HG03460 (cell line): ENCODE data around the gene OR4A15.

Source experiments
- ATAC-seq: cut with Tn5 transposase; IDR thresholded peaks from one replicate; pipeline ENCODE4 v1.9.1; 2021; ENCODE audit not compliant: unreplicated experiment

Gene OR4A15

GRCh38 chr11:55367674-55368073 is at the start of gene OR4A15:
Gene OR4A15 (plus strand): TSS chr11:55367974. CDS start chr11:55367974, 0 bp downstream.
- no peak for ATAC-seq

GRCh38 chr11:55324500-55324899 is 43.3 kb upstream of the OR4A15 start:
- ATAC-seq = no peak

- no peak for ATAC-seq
Observed at GRCh38 chr11:55342901-55343300, 24.9 kb upstream of the OR4A15 start, which contains the start of gene OR4A16. Gene OR4A16 (plus strand): TSS chr11:55343201. CDS start chr11:55343201, 0 bp downstream.

DNA sequence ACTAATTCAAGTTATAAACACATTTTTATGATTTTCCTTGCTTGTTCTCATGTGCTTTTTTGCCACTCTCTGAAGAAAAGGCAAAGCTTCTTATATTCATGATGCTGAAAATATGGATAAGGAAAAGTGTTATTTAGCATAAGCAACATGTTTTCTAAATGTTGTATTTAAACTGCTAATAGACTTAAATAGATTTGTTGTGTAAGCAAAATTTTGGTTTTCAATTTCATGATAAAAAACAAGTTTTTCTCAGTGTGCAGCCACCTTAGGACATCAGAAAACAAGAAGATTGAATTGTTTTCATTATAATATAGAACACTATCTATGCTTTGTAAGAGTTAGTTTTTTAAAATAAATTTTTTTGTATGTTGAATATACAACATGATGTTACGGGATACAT is 22.5 kb upstream of the OR4A15 start:
- ATAC-seq = no peak

DNA sequence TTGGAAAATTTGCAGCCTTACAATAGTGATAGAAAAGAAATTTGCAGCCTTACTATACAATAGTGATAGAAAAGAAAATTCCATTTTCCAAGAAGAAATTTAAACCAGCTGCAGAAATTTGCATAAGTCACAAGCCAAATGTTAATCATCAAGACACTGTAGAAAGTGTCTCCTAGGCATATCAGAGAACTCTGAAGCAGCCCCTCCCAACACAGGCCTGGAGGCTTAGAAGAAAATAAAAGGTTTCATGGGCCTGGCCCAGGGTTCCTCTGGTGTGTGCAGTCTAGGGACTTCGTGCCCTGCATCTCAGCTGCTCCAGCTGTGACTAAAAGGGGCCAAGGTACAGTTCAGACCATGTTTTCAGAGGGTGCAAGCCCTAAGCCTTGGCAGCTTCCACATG is 18.7 kb upstream of the OR4A15 start:
- ATAC-seq = no peak

DNA sequence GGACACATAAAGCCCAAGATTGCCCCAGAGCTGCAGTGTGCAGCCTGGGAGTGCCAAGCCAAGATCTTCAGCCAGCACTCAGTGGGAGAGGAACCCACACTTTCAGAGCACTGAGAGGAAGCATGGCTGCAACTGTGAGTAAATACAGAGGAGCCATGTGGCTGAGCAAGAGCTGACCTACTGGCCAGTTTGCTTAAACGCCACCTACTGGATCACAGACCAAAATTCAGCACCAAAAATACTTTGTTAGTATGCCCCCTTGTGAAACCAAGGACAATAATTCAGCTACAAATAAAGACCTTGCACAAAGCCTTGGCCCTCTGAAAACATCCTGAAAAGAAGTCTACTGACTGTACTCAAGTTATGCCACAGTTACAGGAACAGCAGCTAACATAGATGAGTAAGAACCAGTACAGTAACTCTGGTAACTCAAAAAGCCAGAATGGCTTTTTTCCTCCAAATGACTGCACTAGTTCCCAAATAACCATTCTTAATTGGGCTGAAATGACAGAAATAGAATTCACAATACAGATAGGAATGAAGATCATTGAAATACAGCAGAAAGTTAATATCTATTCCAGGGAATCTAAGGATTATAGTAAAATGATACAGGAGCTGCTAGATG is 10.1 kb upstream of the OR4A15 start:
- no peak for ATAC-seq

DNA sequence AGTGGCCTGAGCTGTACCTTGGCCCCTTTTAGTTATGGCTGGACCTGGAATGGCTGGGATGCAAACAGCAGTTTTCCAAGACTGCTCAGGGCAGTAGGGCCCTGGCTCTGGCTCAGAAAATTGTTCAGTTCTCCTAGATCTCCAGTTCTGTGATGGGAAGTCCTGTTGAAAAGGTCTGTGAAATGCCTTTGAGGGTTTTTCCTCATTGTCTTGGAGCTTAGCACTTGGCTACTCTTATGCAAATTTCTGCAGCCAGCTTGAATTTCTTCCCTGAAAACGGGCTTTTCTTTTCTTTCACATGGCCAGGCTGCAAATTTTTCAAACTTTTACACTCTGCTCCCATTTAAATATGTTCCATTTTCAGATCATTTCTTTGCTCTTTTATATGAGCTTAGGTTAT is 33.2 kb downstream of the OR4A15 start:
- no peak for ATAC-seq
